ENCODE data around the gene HMCES. TPM values are rescaled to one million over a fixed set of nuclear protein-coding genes. Genes with fewer than 3 reads are reported as not detected.

Gene HMCES
- total and polyA plus RNA-seq, 10 donors = 16.1 to 60.7 (median 30.4) TPM

DNA sequence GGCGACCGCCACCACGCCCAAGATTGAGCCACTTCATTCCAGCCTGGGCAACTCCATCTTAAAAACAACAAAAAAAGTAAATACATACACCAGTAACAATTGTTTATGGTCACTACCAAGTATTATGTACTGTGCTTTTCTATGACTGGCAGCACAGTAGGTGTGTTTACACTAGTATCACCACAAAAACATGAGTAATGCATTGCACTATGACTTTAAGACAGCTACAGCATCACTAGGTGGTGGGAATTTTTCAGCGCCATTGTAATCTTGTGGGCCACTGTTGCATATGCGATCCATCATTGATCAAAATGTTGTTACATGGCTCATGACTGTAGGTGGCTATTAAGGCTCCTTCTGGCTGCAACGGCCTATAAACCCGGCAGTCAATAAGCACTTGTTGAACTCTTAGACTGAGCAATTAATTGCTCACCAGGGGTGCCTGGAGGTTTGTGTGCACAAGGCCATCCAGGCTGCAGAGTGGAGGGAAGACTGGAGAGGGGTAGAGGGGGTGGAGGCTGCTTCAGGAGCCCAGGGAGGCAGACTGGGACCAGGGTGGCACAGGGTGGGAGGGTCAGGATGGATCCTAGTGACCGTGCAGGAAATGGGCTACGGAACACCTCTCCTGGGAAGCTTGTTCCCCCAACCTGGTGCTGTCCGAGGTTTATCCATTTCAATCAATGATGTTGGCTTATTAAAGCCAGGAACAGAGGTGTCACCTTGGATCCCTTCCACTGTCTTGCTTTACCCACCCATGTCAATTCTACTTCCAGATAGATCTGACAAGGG lies 47.1 kb upstream of the HMCES start:
- intact Hi-C loops (cut with DNase I; ENCODE audit: low total_unique reads) = no loop called here
- Histone ChIP-seq H3K27ac (peak overlapping the region in 7 of 8 donors; percentile 74 to 96 (median 92)), H3K9me3 (no peaks in the 10 kb centered on the region), H3K4me3 (peak overlapping the region in 2 of 8 donors; percentile 1 to 59), H3K27me3 (replicated peaks in 1 of 7) (peaks cover 0 to 18% (median 0%) of the 10 kb centered on the region in 7 donors), H3K4me1 (peaks cover 0 to 78% (median 48%) of the 10 kb centered on the region in 6 donors), H3K36me3 (no peaks in the 10 kb centered on the region)
- no peak for DNase-seq
- no peak for TF ChIP-seq CTCF (IDR thresholded peaks at IDR 0.05 in 8 of 11, conservative IDR thresholded peaks at IDR 0.05 in 3 of 11)
- TF ChIP-seq POLR2A (IDR thresholded peaks at IDR 0.05) = no peak
- TF ChIP-seq POLR2AphosphoS5 (IDR thresholded peaks at IDR 0.05) = no peak
- 84 to 90% (median 86%) methylated on average over 10 of the region's 10 CpGs for WGBS, 5 donors

GRCh38 chr3:129233538-129233937 lies 45.1 kb upstream of the HMCES start:
- 18 to 36% (median 24%) methylated on average over 4 of the region's 4 CpGs for WGBS, 5 donors
- no peaks in the 10 kb centered on the region for H3K36me3 ChIP-seq
- H3K27me3 ChIP-seq (replicated peaks in 1 of 7) = peaks cover 0 to 18% (median 0%) of the 10 kb centered on the region in 7 donors
- DNase-seq = peak; percentile 88
- no peak for TF ChIP-seq POLR2A (IDR thresholded peaks at IDR 0.05)
- peak in 1 of 11 experiments; percentile 6 for TF ChIP-seq CTCF (IDR thresholded peaks at IDR 0.05 in 8 of 11, conservative IDR thresholded peaks at IDR 0.05 in 3 of 11)
- peak in 2 of 3 donors; percentile 48 to 93 for TF ChIP-seq POLR2AphosphoS5 (IDR thresholded peaks at IDR 0.05)
- H3K27ac ChIP-seq = peak overlapping the region in 7 of 8 donors; percentile 74 to 96 (median 92)
- H3K4me1 ChIP-seq = peaks cover 0 to 67% (median 30%) of the 10 kb centered on the region in 6 donors
- intact Hi-C loops (cut with DNase I; ENCODE audit: low total_unique reads) = no loop called here
- H3K4me3 ChIP-seq = peak overlapping the region in 1 of 8 donors; percentile 59
- no peaks in the 10 kb centered on the region for H3K9me3 ChIP-seq

GRCh38 chr3:129234441-129234840 lies 44.2 kb upstream of the HMCES start:
- no peak for DNase-seq
- intact Hi-C loops (cut with DNase I; ENCODE audit: low total_unique reads) = no loop called here
- Histone ChIP-seq H3K4me1 (peaks cover 0 to 67% (median 23%) of the 10 kb centered on the region in 6 donors), H3K9me3 (no peaks in the 10 kb centered on the region), H3K4me3 (peak overlapping the region in 1 of 8 donors; percentile 57), H3K36me3 (no peaks in the 10 kb centered on the region), H3K27me3 (replicated peaks in 1 of 7) (peaks cover 0 to 18% (median 0%) of the 10 kb centered on the region in 7 donors), H3K27ac (peak overlapping the region in 7 of 8 donors; percentile 63 to 96 (median 92))
- TF ChIP-seq POLR2A (IDR thresholded peaks at IDR 0.05) (no peak), POLR2AphosphoS5 (IDR thresholded peaks at IDR 0.05) (no peak), CTCF (IDR thresholded peaks at IDR 0.05 in 8 of 11, conservative IDR thresholded peaks at IDR 0.05 in 3 of 11) (no peak)
- WGBS, 5 donors = 89 to 98% (median 96%) methylated on average over 3 of the region's 3 CpGs

- peaks cover 0 to 18% (median 0%) of the 10 kb centered on the region in 7 donors for H3K27me3 ChIP-seq (replicated peaks in 1 of 7)
- H3K4me3 ChIP-seq = peak overlapping the region in 1 of 8 donors; percentile 57
- TF ChIP-seq POLR2A (IDR thresholded peaks at IDR 0.05) (no peak), POLR2AphosphoS5 (IDR thresholded peaks at IDR 0.05) (no peak), CTCF (IDR thresholded peaks at IDR 0.05 in 8 of 11, conservative IDR thresholded peaks at IDR 0.05 in 3 of 11) (no peak)
- no peaks in the 10 kb centered on the region for H3K9me3 ChIP-seq
- peaks cover 0 to 66% (median 19%) of the 10 kb centered on the region in 6 donors for H3K4me1 ChIP-seq
- H3K27ac ChIP-seq = peak overlapping the region in 6 of 8 donors; percentile 17 to 96 (median 92)
- DNase-seq = no peak
- 87 to 95% (median 95%) methylated on average over 4 of the region's 4 CpGs for WGBS, 5 donors
- intact Hi-C loops (cut with DNase I; ENCODE audit: low total_unique reads) = no loop called here
- no peaks in the 10 kb centered on the region for H3K36me3 ChIP-seq
Observed at GRCh38 chr3:129235344-129235917, 43.2 kb upstream of the HMCES start.

All from spleen (tissue), 11 donors.